Stimulated activated CD8-positive, alpha-beta memory T cell treated with anti-CD3 and anti-CD28 coated beads, Interleukin-12 subunit alpha, Interleukin-12 subunit beta, amount 100 ng/mL, for 4 hours (primary cell): ENCODE measurements around the gene RPS18.
"Not testable (repeated sequence)": the region's sequence is repeated elsewhere in the genome, so short reads cannot be mapped to it uniquely, and the experiment has no call there.

Experiments
- DNase-seq: peaks from one replicate; pipeline ENCODE4 v3.0.0-alpha.2; 2020; ENCODE audit warnings: low read depth

Gene RPS18

GRCh38 chr6:33271468-33272274 is at the start of gene RPS18, which contains the start of gene VPS52:
TSS of gene RPS18 (plus strand) at chr6:33272075. CDS start at chr6:33272120, 45 bp downstream.
TSS of gene VPS52 (minus strand) at chr6:33271876. CDS start at chr6:33271675, 201 bp downstream.
- DNase-seq, result peak; percentile 74

GRCh38 chr6:33226503-33227120 is 45.3 kb upstream of the RPS18 start:
- not testable (repeated sequence) for DNase-seq

- no peak for DNase-seq
These were observed 36.6 kb upstream of the RPS18 start for GRCh38 chr6:33235221-33235634.

- no peak for DNase-seq
These were observed 35.5 kb upstream of the RPS18 start for GRCh38 chr6:33236328-33236727.

GRCh38 chr6:33236852-33237251 is 35.0 kb upstream of the RPS18 start:
- no peak for DNase-seq

- DNase-seq, result no peak
These were observed 34.1 kb upstream of the RPS18 start for GRCh38 chr6:33237741-33238140.

- no peak for DNase-seq
These were observed 29.9 kb upstream of the RPS18 start for GRCh38 chr6:33241968-33242367.

- DNase-seq, result no peak
These were observed 28.4 kb upstream of the RPS18 start for GRCh38 chr6:33243476-33243875.

GRCh38 chr6:33247977-33248642 is 23.8 kb upstream of the RPS18 start:
- peak; percentile 79 for DNase-seq

GRCh38 chr6:33248643-33248931 is 23.3 kb upstream of the RPS18 start:
- no peak for DNase-seq

- DNase-seq, result peak; percentile 93
These were observed 22.7 kb upstream of the RPS18 start for GRCh38 chr6:33248932-33249731.

- DNase-seq, result no peak
These were observed 21.9 kb upstream of the RPS18 start for GRCh38 chr6:33249732-33250630.

GRCh38 chr6:33250731-33251130 is 21.1 kb upstream of the RPS18 start:
- DNase-seq, result no peak

GRCh38 chr6:33251395-33252012 is 20.4 kb upstream of the RPS18 start:
- no peak for DNase-seq

GRCh38 chr6:33252759-33253158 is 19.1 kb upstream of the RPS18 start:
- DNase-seq, result no peak

- DNase-seq, result no peak
These were observed 17.3 kb upstream of the RPS18 start for GRCh38 chr6:33254591-33254990.

- DNase-seq, result no peak
These were observed 12.8 kb upstream of the RPS18 start for GRCh38 chr6:33259032-33259431.

GRCh38 chr6:33262490-33262889 is 9.4 kb upstream of the RPS18 start:
- DNase-seq, result not testable (repeated sequence)

GRCh38 chr6:33264015-33264414 is 7.9 kb upstream of the RPS18 start:
- no peak for DNase-seq

GRCh38 chr6:33271117-33271467 is 783 bp upstream of the RPS18 start:
- DNase-seq, result no peak
